ENCODE results near the gene SMAD3. TPM values are rescaled to one million over a fixed set of nuclear protein-coding genes. Genes with fewer than 3 reads are reported as not detected.

The SMAD3 gene
- total and polyA plus RNA-seq, 10 of the 15 experiments (the other 5 are each of a cell fraction or from before 2014, with no cell fraction given): 5.6 to 43.2 (median 16.0) TPM

GRCh38 chr15:67072442-67072841 is 7.0 kb downstream of the SMAD3 start:
- WGBS (ENCODE audit: insufficient coverage, insufficient replicate concordance, low lambda C conversion rate, missing lambda C conversion rate): 75% methylated on average over 1 of the region's 1 CpG
- H4K20me1 ChIP-seq (ENCODE audit: control insufficient read depth, insufficient read depth): peaks cover 2% of the 10 kb centered on the region; the same call in 1 of the 2 replicates
- DNase-seq (ENCODE audit: low read depth, low spot score): no peak
- ChIA-PET RAD21 (ENCODE audit: unreplicated experiment) (interaction anchor here (1.1 to 8.4 kb wide), 6 partner anchors 10 to 470 kb away, joined by 3 to 215 read pairs (median 4); partner anchors contain the start of gene MAP2K5), CTCF (interaction anchor here (0.8 to 1.6 kb wide), 6 partner anchors 9 to 232 kb away, joined by 3 to 8 read pairs (median 3); no protein-coding TSS in a partner anchor), SMC1A (ENCODE audit: uncharacterized antibody, unreplicated experiment) (interaction anchor here (0.7 to 9.8 kb wide), 5 partner anchors 11 to 126 kb away, joined by 3 to 192 read pairs (median 4); no protein-coding TSS in a partner anchor), POLR2A (interaction anchor here (0.6 to 7.6 kb wide), 3 partner anchors 9 to 168 kb away, joined by 3 to 69 read pairs (median 3); no protein-coding TSS in a partner anchor)
- no peaks in the 10 kb centered on the region for H3K9me3 ChIP-seq (replicated peaks; ENCODE audit: control insufficient read depth, insufficient read depth, low read length)
- TF ChIP-seq POLR2AphosphoS2 (IDR thresholded peaks at IDR 0.05; ENCODE audit: low read depth, low read length): 0 out of 2 replicates have a peak, but pooled peaks have one; percentile 7
- TF ChIP-seq PBX3 (IDR thresholded peaks at IDR 0.05; ENCODE audit: insufficient replicate concordance, low read depth, low read length): no peak
- 0 out of 2 replicates have a peak, but pooled peaks have one; percentile 37 for TF ChIP-seq POLR2A (IDR thresholded peaks at IDR 0.05; ENCODE audit: low read depth, low read length)
- TF ChIP-seq, protein P1, sequence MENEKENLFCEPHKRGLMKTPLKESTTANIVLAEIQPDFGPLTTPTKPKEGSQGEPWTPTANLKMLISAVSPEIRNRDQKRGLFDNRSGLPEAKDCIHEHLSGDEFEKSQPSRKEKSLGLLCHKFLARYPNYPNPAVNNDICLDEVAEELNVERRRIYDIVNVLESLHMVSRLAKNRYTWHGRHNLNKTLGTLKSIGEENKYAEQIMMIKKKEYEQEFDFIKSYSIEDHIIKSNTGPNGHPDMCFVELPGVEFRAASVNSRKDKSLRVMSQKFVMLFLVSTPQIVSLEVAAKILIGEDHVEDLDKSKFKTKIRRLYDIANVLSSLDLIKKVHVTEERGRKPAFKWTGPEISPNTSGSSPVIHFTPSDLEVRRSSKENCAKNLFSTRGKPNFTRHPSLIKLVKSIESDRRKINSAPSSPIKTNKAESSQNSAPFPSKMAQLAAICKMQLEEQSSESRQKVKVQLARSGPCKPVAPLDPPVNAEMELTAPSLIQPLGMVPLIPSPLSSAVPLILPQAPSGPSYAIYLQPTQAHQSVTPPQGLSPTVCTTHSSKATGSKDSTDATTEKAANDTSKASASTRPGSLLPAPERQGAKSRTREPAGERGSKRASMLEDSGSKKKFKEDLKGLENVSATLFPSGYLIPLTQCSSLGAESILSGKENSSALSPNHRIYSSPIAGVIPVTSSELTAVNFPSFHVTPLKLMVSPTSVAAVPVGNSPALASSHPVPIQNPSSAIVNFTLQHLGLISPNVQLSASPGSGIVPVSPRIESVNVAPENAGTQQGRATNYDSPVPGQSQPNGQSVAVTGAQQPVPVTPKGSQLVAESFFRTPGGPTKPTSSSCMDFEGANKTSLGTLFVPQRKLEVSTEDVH (IDR thresholded peaks at IDR 0.05; ENCODE audit: low read depth, partially characterized antibody): no peak
- peak; percentile 47; the same call in 1 of the 2 replicates for TF ChIP-seq POLR2AphosphoS5 (IDR thresholded peaks at IDR 0.05; ENCODE audit: low read length)
- FAIRE-seq: no peak
- no peak overlapping the region for H3K4me3 ChIP-seq
- H3K27me3 ChIP-seq (replicated peaks in 1 of 2; ENCODE audit: control insufficient read depth in 2 of 2, insufficient read depth in 2 of 2, low read length in 1 of 2): no peaks in the 10 kb centered on the region
- no TSS peak for BruUV-seq (replicated peaks)
- H3K79me2 ChIP-seq (ENCODE audit: control insufficient read depth, insufficient read depth, low read length): peaks cover 91% of the 10 kb centered on the region
- no peak overlapping the region for H3K9ac ChIP-seq (ENCODE audit: control insufficient read depth, insufficient read depth, low read length)
- H2AFZ ChIP-seq (ENCODE audit: control insufficient read depth, low read depth, low read length): no peak overlapping the region
- in situ Hi-C loops (cut with MboI) (no loop called here), intact Hi-C loops (cut with micrococcal nuclease; ENCODE audit: unreplicated experiment) (no loop called here)
- peaks cover 70% of the 10 kb centered on the region for H3K4me1 ChIP-seq (ENCODE audit: control insufficient read depth, insufficient read depth, low read length)
- no peak overlapping the region for H3K27ac ChIP-seq (ENCODE audit: control insufficient read depth, insufficient read depth)
- H3K4me2 ChIP-seq (ENCODE audit: control insufficient read depth, insufficient read depth): peak overlapping the region; percentile 6
- H3K36me3 ChIP-seq (ENCODE audit: control insufficient read depth in 2 of 2, insufficient read depth in 2 of 2, low read length in 1 of 2): peaks cover 0 to 20% of the 10 kb centered on the region in 2 experiments; a peak in 1 of 4 replicates
- no peak for ATAC-seq
